NCI-H187 (cell line): ENCODE data around the gene GNAS.

Source experiments
- DNase-seq, 2 experiments: peaks; one replicate each; lab custom pipeline; 2025; lab: John Stamatoyannopoulos, UW

The GNAS gene

GRCh38 chr20:58898629-58899408, 46.3 kb downstream of the GNAS start:
- DNase-seq: no peak

- DNase-seq: no peak
These were observed 47.0 kb downstream of the GNAS start for GRCh38 chr20:58899512-58899911.

- no peak for DNase-seq
These were observed 47.9 kb downstream of the GNAS start for GRCh38 chr20:58900397-58900796.

DNA sequence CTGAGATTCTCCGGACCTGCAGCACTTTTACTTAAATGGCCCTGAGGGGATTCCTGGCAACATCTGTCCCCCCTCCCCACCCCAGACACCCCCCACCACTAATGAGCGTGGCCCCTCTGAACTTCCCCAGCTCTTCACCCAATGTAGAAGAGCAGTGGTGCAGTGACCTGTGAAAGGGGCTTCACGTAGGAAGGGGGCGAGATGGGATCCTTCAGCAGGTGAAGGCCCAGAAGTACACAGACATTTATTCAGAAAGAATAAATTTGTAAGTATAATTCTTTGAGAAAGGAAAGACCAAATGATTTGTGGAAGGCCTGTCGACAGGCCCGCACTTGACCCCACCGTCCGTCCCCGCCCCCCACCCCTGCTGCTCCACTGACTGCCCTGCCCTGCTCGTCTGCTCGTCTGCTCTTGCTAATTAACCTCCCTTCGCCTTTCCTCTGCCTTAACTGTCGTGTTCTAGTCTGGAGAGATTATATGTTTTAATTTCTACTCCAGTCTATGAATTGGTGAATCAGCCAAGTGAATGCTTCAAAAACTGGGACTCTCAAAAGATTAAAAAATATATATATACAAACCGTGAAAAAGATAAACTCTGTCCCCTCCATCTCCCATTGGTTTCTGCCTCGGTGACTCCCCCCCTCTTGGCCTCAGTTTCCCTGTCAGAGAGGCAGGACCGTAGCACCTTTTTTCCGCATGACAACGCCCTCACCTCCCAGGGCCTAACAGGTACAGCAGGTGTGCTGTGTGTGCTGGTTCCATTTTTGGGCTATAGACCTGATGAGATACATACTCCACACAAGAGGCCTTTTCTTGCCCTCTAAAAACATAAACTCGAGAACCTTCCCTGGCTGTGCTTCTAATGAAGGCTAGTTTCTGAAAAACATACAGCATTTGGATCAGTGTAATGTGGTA, 49.2 kb downstream of the GNAS start:
- DNase-seq: no peak

- no peak for DNase-seq
These were observed 51.1 kb downstream of the GNAS start for GRCh38 chr20:58903614-58904013.

- no peak for DNase-seq
These were observed 52.7 kb downstream of the GNAS start for GRCh38 chr20:58905236-58905635.

GRCh38 chr20:58906111-58906510, 53.6 kb downstream of the GNAS start:
- DNase-seq: no peak

DNA sequence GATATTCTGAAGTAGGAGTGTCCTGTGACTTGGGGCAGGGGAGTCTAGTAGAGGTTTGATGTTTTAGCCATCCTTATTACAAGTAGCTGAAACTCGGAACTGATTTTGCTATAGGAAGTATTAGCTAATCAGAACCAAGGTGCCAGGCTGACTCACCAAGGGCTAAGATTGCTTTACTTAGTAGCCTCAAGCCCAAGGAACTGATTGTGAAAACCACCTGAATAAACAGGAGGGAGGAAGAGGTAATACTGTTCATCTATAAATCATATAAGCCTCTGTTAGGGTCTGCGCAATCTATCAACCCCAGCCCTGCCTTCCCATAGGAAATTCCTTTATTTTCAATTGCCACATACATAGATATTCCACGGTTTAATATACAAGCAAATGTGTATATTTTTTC, 54.4 kb downstream of the GNAS start:
- DNase-seq: no peak

DNA sequence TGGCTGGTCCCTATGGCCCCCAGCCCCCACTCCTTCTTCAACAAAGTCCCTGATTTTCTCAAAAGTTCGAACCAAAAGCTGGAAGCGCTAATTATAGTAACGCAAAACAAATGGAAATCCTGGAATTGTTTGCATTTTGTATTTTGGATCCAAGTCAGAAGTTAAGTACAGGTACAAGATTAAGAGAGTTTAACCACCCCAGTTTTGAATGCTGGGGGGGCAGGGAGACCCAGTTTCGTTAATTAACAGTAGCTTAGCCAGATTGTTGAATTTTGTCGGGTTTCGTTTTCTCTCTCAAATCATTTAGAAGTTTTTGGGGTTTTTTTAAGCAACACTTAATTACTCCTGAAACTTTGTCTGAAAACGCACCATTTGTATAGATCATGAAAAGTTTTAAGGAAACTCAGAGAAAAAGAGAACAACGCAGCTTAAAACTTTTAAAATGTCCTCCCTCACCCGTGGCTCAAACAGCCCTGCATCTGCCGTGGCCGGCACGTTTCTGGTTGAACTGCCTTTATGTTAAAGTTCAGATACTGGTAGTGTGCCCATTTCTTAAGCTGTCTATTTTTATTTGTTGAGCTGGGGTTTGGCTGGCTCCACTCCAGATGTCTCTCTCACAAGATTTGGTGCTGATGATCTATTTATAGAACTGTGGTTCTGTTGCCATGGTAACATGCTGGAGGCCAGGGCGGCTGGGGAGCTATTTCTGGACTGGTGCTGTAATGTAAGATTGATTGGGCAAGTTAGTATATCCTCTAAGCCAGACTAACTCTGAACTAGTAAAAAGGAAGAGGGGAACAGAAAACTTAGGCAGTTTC, 55.0 kb downstream of the GNAS start:
- DNase-seq: peak; percentile 13 to 80

DNA sequence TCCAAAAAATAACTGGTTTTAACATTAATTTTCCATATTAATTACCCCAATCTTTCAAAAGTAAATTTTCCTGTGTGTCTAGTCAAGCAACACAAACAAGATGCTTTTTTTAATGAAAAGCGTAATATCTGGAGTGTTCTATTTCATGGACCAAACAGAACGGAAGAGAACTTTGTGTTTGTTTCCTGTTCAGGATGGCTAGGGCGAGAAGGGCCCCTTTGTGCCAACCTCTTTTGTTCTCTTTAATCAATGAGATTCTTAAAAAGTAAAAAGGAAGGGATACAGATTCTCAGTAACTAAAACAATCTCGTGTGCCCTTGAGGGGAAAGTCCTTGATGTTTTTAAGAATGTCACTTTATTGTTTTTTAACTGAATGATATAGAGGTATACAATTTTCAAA, 55.7 kb downstream of the GNAS start:
- no peak for DNase-seq

DNA sequence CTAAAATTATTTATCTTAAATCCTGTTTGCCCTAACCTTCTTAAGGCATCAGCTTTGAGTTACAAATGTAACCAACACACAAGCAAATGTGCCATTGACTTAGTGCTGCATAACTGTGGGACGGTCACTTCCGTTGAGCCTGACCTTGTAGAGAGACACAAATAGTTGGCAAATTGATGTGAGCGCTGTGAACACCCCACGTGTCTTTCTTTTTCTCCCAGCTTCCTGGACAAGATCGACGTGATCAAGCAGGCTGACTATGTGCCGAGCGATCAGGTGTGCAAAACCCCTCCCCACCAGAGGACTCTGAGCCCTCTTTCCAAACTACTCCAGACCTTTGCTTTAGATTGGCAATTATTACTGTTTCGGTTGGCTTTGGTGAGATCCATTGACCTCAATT, 56.4 kb downstream of the GNAS start:
- no peak for DNase-seq

GRCh38 chr20:58909585-58909984, 57.1 kb downstream of the GNAS start:
- no peak for DNase-seq

DNA sequence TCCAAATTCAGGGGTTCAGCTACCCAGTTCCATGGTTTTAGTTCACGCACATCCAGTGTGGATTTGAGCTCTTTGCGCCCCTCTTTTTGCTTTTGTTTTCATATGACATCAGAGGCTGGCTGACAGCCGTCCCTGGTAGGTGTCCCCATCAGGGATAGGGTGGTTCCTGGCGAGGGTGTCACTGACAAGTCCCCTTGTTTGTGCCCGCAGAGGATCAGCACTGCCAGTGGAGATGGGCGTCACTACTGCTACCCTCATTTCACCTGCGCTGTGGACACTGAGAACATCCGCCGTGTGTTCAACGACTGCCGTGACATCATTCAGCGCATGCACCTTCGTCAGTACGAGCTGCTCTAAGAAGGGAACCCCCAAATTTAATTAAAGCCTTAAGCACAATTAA, 58.0 kb downstream of the GNAS start:
- no peak for DNase-seq

- DNase-seq: no peak
These were observed 58.8 kb downstream of the GNAS start for GRCh38 chr20:58911309-58911708.

- no peak for DNase-seq
These were observed 59.5 kb downstream of the GNAS start for GRCh38 chr20:58911970-58912369.

- no peak for DNase-seq
These were observed 60.6 kb downstream of the GNAS start for GRCh38 chr20:58913079-58913478.

DNA sequence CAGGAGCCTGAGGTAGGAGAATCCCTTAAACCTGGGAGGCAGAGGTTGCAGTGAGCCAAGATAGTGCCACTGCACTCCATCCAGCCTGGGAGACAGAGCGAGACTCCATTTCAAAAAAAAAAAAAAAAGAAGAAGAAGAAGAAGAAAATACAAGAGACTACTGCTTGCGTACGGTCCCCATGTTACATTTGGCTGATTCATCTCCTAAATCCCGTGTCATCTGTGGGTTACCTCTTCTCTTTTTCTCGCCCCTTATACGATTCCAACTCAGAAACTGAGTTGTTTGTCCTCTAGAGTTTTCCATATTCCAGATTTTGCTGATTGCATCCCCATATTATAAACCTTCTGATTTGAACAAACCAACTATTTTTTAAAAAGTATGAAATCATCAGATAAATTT, 66.1 kb downstream of the GNAS start:
- no peak for DNase-seq

DNA sequence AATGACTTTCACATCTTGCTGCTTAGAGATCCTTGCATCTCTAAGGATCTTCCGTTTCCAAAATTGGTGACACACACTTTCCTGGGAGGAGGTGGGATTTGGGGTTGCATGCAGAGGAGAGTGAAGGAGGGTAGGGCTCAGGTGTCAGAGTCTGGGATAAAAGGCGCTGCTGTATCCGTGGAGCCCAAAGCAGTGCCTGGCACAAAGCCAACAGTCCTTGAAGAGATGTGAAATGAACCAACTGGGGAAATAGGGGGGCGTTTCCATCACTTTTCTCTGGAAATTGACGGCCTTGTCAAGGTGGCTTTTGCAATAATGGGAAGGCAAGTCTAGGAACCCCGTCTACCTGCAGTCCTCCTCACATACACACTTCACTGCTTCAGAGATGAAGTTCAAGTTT, 69.0 kb downstream of the GNAS start:
- peak; percentile 43 to 55 for DNase-seq

- DNase-seq: no peak
These were observed 69.5 kb downstream of the GNAS start for GRCh38 chr20:58922036-58922435.

GRCh38 chr20:58923117-58923712, 70.7 kb downstream of the GNAS start:
- DNase-seq: no peak

DNA sequence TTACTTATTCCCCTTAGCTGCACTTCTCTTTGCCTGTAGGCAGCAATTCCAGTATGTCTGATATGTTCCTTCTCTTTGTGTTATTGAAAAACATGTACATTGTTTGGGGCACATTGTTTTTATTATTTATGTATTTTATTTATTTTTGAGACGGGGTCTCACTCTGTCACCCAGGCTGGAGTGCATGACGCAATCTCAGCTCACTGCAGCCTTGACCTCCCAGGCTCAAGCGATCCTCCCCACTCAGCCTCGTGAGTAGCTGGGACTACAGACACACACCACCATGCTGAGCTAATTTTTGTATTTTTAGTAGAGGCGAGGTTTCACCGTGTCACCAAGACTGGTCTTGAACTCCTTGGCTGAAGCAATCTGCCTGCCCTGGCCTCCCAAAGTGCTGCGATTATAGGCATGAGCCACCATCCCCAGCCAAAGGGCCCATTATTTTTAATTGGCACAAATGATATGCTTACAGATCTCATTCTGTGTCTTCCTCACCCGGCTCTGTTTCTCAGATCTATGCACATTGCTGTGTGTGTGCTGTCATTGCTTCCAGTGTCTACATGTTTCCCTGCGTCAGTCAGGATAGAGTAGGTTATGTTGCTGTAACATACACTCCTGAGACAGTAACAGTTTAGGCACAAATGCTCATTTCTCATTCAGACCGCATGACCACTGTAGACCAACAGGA, 74.4 kb downstream of the GNAS start:
- DNase-seq: no peak
